Neural cell (in vitro differentiated cells): ENCODE measurements around the gene INPP4B.

ENCODE experiments used
- CTCF ChIP-seq: fragments of 450-650 bp; IDR thresholded peaks from 2 replicates; pipeline ENCODE4 v1.5.1; 2014; ENCODE audit warnings: antibody characterized with exemption, mild to moderate bottlenecking, moderate library complexity; ENCODE audit not compliant: poor library complexity, severe bottlenecking
- MXI1 ChIP-seq: fragments of 450-650 bp; conservative IDR thresholded peaks from 2 replicates; pipeline ENCODE4 v1.6.1; 2014; ENCODE audit warnings: antibody characterized with exemption, mild to moderate bottlenecking; ENCODE audit not compliant: poor library complexity, severe bottlenecking

GRCh38 chr4:142554412-142554811, 291.7 kb downstream of the INPP4B start:
- no peak for TF ChIP-seq CTCF
- TF ChIP-seq MXI1 = no peak
